ENCODE results near the gene SMPD1.

SMPD1 gene

DNA sequence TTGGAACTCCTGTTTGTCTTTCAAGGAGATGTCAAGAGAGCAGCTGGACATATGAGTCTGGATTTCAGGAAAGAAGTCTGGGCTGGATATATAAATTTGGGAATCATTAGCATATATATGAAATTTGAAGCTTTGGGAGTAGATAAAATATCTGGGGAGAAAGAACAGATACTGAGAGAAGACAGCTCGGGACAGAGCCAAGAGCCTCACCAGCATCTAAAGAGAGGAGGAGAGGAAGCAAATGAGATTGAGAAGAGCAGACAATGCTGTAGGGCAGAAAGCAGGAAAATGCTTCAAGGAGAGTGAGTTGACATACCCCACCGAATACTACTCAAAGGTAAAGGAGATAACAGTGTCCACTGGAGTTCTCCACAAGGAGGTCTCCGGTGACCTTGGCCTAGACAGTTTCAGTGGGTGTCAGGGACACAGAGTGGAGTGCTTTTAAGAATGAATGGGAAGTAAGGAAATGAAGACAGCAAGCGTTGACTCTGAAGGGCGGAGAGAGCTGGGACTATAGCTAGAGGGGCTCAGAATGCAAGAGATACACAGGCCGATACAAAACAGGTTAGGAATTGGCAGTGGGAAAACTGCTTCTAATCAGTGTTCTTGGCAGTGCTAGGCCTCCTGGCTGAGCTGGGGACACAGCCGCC lies 27.8 kb downstream of the SMPD1 start:
- no peak for DNase-seq

DNA sequence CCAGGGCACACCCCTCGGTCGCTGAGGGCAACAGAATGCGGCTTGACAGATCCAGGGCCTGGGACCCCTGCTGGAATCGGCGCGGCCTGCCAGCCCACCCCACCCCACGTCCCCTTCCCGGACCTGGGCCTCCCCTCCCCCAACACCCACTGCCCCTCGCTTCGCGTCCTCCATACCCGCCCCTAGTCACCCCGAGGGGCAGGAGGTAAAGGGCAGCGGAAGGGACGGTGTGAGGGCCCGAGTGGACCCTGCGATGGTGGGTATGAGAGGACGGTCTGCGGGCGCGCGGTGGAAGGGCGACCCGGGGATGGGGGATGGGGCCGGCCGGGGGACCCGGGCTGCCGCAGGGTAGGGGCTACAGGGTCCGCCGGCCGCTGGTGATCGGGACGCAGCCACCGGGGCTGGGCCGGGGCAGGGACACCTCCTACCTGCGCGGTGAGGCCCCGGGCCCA lies 28.3 kb downstream of the SMPD1 start:
- no peak for DNase-seq

DNA sequence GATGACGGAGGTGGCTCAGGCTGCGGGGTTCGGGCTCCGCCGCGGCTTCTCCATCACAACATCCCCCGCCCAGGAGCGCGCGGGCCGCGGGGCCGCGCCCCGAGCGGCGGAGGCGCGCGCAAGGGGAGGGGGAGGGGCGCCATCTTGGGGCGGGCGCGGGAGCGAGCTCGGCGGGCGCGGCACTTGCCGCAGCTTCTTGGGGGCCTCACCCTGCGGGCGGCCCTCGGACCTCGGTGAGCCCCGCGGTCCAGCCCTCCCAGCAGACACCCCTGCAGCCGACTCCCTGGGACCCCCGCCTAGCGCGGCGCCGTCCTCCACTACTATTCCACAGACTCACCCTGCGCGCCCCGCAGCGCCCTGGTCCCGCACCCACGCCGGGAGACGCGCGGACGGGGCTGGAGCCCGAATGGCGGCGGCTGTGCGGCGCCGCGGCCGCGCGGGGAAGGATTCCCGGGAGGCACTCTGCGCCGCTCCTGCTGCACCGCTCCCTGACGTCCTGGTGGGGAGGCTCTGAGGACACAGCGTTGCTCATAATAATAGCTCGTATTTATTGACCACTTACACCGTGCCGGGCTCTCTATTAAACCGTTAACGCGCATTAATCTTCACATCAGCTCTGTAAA lies 28.8 kb downstream of the SMPD1 start, which contains the start of gene APBB1:
APBB1 (minus strand) TSS at position 86 of the 623 bp plus-strand sequence. CDS start 7,747 bp downstream, outside the sequence.
- DNase-seq, result peak; percentile 37

DNA sequence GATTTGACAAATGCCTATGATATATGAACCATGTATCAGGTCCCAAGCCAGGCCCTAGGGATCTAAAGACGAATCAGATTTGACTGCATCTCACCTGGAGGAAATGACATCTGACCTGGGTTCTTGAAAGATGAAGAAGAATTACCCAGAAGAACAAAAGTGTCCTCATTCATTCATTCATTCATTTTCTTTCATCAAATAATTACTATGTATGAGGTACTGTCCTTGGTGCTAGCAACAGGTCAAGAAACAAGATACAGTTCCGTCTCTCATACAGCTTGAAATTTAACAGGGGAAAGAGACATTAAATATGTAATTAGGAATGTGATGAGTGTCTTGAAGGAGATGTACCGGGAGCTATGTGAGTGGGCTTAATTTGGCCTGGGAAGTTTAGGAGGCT lies 30.4 kb downstream of the SMPD1 start:
- no peak for DNase-seq

DNA sequence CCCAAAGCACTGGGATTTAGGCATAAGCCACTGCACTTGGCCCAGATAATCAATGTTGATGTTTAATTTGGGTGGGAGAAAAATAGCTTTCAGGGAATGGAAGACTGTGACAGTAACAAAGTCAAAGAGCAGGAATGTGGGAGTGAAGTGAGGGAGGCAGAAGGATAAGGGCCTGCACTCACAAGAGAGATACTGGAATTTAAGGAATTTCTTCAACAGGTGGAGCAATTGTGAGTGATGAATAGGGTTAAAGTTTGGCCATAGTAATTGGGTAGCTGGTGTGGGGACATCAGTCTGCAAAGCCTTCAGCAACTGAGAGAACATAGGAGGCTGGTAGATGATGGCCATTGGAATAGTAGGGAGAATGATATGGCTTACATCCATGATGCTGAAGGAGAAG lies 37.2 kb downstream of the SMPD1 start:
- DNase-seq, result no peak

DNA sequence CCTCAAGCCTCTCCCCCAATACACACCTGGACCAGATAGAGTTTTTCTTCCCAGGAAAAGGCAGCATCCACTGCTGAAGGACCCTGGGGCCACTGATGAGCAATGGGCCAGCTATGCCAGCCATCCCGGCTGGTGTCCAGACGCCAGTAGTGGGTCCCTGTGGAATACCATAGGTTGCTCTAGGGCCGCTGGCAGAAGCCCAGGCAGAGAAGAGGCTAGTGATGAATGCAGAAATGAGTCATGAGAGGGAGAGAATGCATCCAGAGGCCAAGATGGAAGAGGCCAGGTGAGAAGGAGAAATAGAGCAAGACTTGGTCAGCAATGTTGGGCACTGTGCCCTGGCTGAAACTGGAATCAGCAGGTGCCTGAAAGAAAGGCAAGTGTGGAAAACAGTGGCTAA lies 41.6 kb downstream of the SMPD1 start:
- DNase-seq, result no peak

DNA sequence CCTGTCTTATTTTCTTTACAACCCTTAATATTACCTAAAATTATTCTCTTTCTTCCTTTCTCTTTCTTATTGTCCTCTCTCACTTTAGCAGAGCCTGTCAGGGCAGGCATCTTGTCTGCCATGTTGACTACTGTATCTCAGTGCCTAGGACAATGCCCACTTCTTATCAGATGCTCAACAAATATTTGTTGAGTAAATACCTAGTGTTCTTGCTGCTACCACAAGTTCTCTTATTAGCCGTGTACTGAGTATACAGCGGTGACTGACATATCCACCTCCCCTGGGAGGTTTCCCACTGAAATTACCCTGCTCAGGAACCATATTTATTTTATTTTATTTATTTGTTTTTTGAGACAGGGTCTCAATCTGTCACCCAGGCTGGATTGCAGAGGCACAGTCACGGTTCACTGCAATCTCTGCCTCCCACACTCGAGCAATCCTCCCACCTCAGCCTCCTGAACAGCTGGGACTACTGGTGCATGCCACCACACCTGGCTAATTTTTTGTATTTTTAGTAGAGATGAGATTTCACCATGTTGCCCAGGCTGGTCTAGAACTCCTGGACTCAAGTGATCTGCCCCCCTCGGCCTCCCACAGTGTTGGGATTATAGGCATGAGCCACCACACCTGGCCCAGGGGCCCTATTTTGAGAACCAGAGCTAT lies 43.9 kb downstream of the SMPD1 start:
- DNase-seq, result peak; percentile 35

DNA sequence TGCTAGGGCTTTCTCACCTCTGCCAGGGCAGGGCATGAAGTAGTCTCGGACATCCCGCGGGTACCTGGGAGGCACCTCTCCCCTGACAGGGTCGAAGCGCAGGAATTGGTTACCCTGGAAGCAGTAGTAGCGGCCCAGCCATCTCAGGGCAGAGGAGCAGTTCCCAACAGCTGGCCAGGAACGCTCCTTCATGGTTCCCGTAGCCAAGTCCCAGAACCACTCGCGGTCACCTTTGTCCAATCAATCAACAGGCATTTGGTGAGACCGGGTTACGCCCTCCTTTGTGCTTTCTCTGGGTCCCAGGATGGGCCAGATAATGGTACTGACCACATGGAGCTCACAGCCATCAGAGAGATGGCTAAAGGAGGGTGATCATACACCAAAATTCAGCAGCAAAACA lies 47.1 kb downstream of the SMPD1 start:
- DNase-seq, result no peak

DNA sequence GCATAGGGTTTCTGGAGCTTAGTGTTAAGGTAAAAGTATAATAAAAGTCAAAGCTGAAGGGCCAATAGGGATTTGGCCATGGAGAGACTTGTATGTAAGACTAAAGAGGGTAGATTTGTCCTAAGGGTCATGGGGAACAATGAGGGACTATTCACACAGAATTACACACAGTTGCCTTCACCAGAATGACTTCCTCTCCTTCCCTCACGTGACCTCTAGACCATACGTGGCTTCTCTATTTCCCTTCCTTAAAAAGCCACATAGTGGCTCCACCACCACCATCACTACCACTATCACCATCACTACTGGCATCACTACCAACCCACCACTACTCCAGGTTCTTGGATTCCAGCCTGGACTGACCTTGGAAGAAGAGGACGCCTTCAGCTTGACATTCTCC lies 47.7 kb downstream of the SMPD1 start:
- DNase-seq, result no peak

DNA sequence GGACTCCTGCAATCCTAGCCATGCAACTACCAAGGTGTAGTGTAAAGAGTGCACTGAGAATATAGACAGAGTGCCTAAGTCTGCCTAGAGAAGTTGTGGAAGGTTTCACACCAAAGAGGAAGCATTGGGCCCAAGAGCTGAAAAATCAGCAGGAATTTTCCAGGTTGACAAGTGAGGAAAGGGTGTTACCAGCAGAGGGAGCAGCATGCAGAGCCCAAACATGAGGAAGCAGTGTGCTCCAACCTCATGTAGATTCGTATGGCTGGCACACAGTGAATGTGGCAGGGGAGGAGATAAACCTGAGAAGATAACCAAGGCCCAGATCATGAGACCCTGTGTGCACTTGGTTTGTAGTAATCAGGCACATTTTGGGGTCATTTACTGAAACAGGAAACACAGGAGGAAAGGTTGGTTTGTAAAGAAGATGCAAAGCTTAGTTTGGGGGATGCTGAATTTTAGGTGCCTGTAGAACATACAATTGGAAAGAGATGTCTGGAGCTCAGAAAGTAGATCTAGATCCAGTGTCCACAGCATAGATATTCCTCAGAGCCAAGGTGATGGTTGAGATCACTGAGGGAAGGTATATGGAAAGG lies 48.8 kb downstream of the SMPD1 start:
- DNase-seq, result no peak

DNA sequence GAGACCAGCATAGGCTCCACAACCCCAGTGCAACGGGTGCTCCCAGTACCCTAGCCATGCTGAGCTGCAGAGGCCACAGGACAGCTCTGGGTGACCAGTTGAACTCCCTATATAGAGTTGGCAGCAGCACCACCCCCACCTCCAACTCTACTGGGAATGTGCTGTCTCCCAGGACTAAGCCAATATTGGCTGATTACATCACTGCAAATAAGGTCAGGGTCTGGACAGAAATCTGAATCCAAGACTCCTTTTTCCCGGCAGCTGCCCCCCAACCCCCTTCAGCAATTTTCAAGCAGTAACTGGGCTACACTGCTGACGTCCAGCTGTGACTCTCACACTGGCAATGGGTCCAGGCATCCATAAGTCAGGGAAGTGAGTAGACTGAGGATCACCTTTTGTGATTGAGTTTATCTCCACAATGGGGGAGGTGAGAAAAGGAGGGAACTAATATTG lies 50.7 kb downstream of the SMPD1 start, which contains the start of gene HPX:
HPX (minus strand) TSS at position 82 of the 453 bp plus-strand sequence; CDS start at position 58, 24 bp downstream.
- DNase-seq, result no peak

DNA sequence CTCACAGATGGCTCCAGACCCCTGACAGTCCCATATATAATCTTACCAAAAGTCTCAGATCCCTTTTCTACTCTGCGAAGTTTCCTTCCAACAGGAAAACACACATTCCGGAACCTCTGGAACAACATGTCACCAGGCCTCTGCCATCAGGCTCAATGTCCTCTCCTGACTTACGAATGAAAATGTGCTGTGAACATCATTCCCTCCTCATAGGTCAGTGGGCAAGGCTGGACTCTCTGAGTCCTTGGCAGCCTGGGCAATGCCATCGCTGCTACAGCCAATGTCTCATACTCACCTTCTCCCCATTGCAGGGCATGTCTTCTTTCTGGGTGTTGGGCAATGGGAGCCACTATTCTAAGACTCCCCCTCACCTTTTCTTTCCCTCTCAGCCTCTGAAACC lies 52.2 kb downstream of the SMPD1 start:
- DNase-seq, result no peak

DNA sequence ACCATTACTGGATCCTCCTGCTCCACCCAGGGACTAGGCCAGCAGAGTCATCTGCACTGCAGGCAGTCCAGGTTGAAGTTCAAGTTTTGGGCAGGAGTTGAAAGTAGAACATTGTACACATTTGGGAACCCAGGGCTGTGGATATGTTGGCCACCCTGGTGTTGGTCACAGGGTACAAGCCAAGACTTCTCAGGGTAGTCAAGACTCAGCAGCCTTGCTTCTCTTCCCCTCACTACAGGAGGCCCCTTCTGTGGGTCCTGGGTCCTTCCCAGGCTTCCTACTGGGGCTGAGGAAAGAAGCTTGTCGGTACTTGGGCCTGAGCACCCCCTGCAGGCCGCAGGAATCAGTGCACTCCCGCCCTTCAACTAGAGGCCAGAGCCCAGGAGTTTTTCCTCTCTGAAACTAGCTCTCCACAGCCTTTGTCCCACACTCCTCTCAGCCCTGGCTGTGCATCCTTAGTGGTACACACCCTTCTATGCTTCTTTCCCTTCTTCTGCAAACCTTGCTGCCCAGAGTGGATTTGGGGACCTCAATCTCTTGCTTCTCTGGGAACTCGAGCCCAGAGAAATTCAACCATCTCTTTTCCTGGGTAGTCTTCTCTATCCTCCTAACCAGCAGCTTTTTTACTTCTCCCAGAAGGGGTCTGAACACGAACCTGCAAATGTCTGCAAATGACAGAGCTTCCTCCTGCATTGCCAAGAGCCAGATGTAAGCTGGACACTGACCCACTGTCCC lies 53.2 kb downstream of the SMPD1 start:
- no peak for DNase-seq
